Lower leg skin (tissue), 3 donors: ENCODE results near the gene FOSL2.

ENCODE experiments used
- POLR2A ChIP-seq, 2 donors: fragments of 450-650 bp; IDR thresholded peaks; one replicate each; pipeline ENCODE4 v1.6.1; 2016 to 2017; ENCODE audit warnings: antibody characterized with exemption in 2 of 2, mild to moderate bottlenecking in 1 of 2, moderate library complexity in 1 of 2
- TF ChIP-seq, protein P1 (sequence below), 3 donors: fragments of 450-650 bp; IDR thresholded peaks; one replicate each; pipeline ENCODE4 v1.5.1; 2016; ENCODE audit warnings: antibody characterized with exemption in 3 of 3, mild to moderate bottlenecking in 3 of 3, moderate library complexity in 2 of 3

DNA sequence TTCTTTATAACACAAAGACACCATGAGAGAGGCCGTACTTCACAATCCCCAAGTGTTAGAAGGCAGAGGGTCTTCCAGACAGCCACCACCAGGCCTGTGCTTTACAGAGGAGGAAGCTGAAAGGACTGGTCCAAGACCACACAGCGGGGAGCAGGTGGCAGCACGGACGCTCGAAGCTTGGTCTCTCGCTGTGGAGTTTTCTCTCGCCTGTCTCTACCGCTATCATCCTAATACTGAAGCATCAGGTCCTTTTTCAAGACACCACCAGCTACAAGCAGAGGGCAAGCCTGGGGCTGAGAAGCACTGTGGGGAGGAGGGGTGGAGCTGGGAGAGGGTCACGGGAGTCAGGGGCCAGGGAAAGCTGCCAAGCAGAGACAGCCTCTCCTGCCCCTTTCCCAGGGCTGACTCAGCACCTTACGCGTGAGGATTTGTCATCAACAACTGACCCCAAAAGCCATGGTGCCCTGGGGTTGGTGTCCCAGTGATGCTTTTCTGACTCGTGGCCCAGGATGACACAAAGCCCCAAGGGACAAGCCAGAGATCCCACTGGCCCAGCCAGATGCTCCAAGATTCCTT is 31.9 kb upstream of the FOSL2 start:
- TF ChIP-seq, protein P1, sequence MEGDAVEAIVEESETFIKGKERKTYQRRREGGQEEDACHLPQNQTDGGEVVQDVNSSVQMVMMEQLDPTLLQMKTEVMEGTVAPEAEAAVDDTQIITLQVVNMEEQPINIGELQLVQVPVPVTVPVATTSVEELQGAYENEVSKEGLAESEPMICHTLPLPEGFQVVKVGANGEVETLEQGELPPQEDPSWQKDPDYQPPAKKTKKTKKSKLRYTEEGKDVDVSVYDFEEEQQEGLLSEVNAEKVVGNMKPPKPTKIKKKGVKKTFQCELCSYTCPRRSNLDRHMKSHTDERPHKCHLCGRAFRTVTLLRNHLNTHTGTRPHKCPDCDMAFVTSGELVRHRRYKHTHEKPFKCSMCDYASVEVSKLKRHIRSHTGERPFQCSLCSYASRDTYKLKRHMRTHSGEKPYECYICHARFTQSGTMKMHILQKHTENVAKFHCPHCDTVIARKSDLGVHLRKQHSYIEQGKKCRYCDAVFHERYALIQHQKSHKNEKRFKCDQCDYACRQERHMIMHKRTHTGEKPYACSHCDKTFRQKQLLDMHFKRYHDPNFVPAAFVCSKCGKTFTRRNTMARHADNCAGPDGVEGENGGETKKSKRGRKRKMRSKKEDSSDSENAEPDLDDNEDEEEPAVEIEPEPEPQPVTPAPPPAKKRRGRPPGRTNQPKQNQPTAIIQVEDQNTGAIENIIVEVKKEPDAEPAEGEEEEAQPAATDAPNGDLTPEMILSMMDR (IDR thresholded peaks at IDR 0.05) = no peak
- TF ChIP-seq POLR2A (IDR thresholded peaks at IDR 0.05) = no peak
